NCI-H526 (cell line): Measurements from ENCODE around the gene C1QTNF3.
"Not testable (repeated sequence)": the region's sequence is repeated elsewhere in the genome, so short reads cannot be mapped to it uniquely, and the experiment has no call there.

Source experiments
- DNase-seq, 2 experiments: peaks; one replicate each; lab custom pipeline; 2025; lab: John Stamatoyannopoulos, UW

Gene C1QTNF3

GRCh38 chr5:34051374-34051980, 8.5 kb upstream of the C1QTNF3 start:
- DNase-seq, result no peak

- DNase-seq, result no peak
Observed at GRCh38 chr5:34047774-34048572, 5.0 kb upstream of the C1QTNF3 start.

GRCh38 chr5:34047143-34047542, 4.1 kb upstream of the C1QTNF3 start:
- DNase-seq, result no peak

- no peak for DNase-seq
Observed at GRCh38 chr5:34045996-34046395, 3.0 kb upstream of the C1QTNF3 start.

GRCh38 chr5:34045023-34045422, 2.0 kb upstream of the C1QTNF3 start:
- DNase-seq, result no peak

GRCh38 chr5:34042321-34042720, 692 bp downstream of the C1QTNF3 start:
- no peak for DNase-seq

- no peak for DNase-seq
Observed at GRCh38 chr5:34041247-34041972, 1.6 kb downstream of the C1QTNF3 start.

- DNase-seq, result no peak
Observed at GRCh38 chr5:34040472-34040871, 2.5 kb downstream of the C1QTNF3 start.

GRCh38 chr5:34039398-34040157, 3.4 kb downstream of the C1QTNF3 start:
- DNase-seq, result no peak

- DNase-seq, result no peak
Observed at GRCh38 chr5:34038838-34039237, 4.2 kb downstream of the C1QTNF3 start.

- DNase-seq, result no peak
Observed at GRCh38 chr5:34038390-34038789, 4.6 kb downstream of the C1QTNF3 start.

GRCh38 chr5:34037726-34038125, 5.3 kb downstream of the C1QTNF3 start:
- DNase-seq, result no peak

- no peak for DNase-seq
Observed at GRCh38 chr5:34035756-34036155, 7.3 kb downstream of the C1QTNF3 start.

GRCh38 chr5:34034534-34035327, 8.3 kb downstream of the C1QTNF3 start:
- DNase-seq, result no peak

GRCh38 chr5:34031966-34032365, 11.0 kb downstream of the C1QTNF3 start:
- no peak for DNase-seq

- no peak for DNase-seq
Observed at GRCh38 chr5:34031117-34031516, 11.9 kb downstream of the C1QTNF3 start.

- DNase-seq, result not testable (repeated sequence)
Observed at GRCh38 chr5:34030585-34030984, 12.4 kb downstream of the C1QTNF3 start.

GRCh38 chr5:34030048-34030447, 13.0 kb downstream of the C1QTNF3 start:
- DNase-seq, result no peak

GRCh38 chr5:34028349-34028748, 14.7 kb downstream of the C1QTNF3 start:
- no peak for DNase-seq

GRCh38 chr5:34026089-34026761, 16.8 kb downstream of the C1QTNF3 start:
- DNase-seq, result no peak
